HL-60 (cell line): ENCODE data around the gene R3HDM2.

Experiments
- CTCF ChIP-seq: IDR thresholded peaks from one replicate; pipeline ENCODE4 v1.5.1; 2011; ENCODE audit warnings: low read length, control low read depth, inconsistent platforms; ENCODE audit not compliant: insufficient read depth
- POLR2AphosphoS5 ChIP-seq: IDR thresholded peaks from 2 replicates; pipeline ENCODE4 v1.6.1; 2012; ENCODE audit warnings: low read depth

- no peak for TF ChIP-seq CTCF
- no peak for TF ChIP-seq POLR2AphosphoS5
These were observed 90.7 kb downstream of the R3HDM2 start for GRCh38 chr12:57340104-57340503.
